ENCODE measurements around the gene PGAP2.
"Not testable (repeated sequence)": the region's sequence is repeated elsewhere in the genome, so short reads cannot be mapped to it uniquely, and the experiment has no call there.

PGAP2 gene

GRCh38 chr11:3808861-3809623 lies 682 bp downstream of the PGAP2 start:
- DNase-seq = peak in 1 of 4 experiments; percentile 15

GRCh38 chr11:3809624-3809928 lies 1.2 kb downstream of the PGAP2 start:
- DNase-seq = no peak

GRCh38 chr11:3810446-3810845 lies 2.1 kb downstream of the PGAP2 start:
- DNase-seq = no peak

GRCh38 chr11:3810951-3811350 lies 2.6 kb downstream of the PGAP2 start:
- DNase-seq = no peak

GRCh38 chr11:3814832-3815231 lies 6.5 kb downstream of the PGAP2 start:
- DNase-seq = not testable (repeated sequence)

- no peak for DNase-seq
These were observed 7.5 kb downstream of the PGAP2 start for GRCh38 chr11:3815845-3816244.

- DNase-seq = no peak
These were observed 8.3 kb downstream of the PGAP2 start for GRCh38 chr11:3816673-3817072.

GRCh38 chr11:3817181-3817800 lies 8.9 kb downstream of the PGAP2 start:
- DNase-seq = no peak

- no peak for DNase-seq
These were observed 12.6 kb downstream of the PGAP2 start for GRCh38 chr11:3820971-3821370.

- DNase-seq = no peak
These were observed 14.0 kb downstream of the PGAP2 start for GRCh38 chr11:3822312-3822711.

- DNase-seq = no peak
These were observed 14.9 kb downstream of the PGAP2 start for GRCh38 chr11:3823303-3823702.

GRCh38 chr11:3823762-3824506 lies 15.6 kb downstream of the PGAP2 start:
- no peak for DNase-seq

- peak; percentile 27 to 69 (median 60) for DNase-seq
These were observed 16.5 kb downstream of the PGAP2 start for GRCh38 chr11:3824714-3825472.

- no peak for DNase-seq
These were observed 17.3 kb downstream of the PGAP2 start for GRCh38 chr11:3825473-3826154.

GRCh38 chr11:3826721-3827120 lies 18.4 kb downstream of the PGAP2 start:
- DNase-seq = no peak

GRCh38 chr11:3827434-3828186 lies 19.2 kb downstream of the PGAP2 start:
- no peak for DNase-seq

- no peak for DNase-seq
These were observed 21.7 kb downstream of the PGAP2 start for GRCh38 chr11:3830088-3830487.

- no peak for DNase-seq
These were observed 22.4 kb downstream of the PGAP2 start for GRCh38 chr11:3830730-3831129.

- no peak for DNase-seq
These were observed 23.2 kb downstream of the PGAP2 start for GRCh38 chr11:3831378-3832239.

GRCh38 chr11:3832816-3833215 lies 24.5 kb downstream of the PGAP2 start:
- DNase-seq = no peak

GRCh38 chr11:3833449-3833848 lies 25.1 kb downstream of the PGAP2 start:
- no peak for DNase-seq
